Kidney (tissue), 22 donors: ENCODE measurements around the gene CCDC12. TPM values are rescaled to one million over a fixed set of nuclear protein-coding genes. Genes with fewer than 3 reads are reported as not detected.
A peak's percentile ranks its signal among the peaks of the same experiment; 100 is the strongest.

Source experiments
- DNase-seq, 5 donors: peaks; one replicate each; pipeline ENCODE4 v3.0.0-alpha.2; 2013 to 2020
- FAIRE-seq: peaks from 2 replicates; lab custom pipeline; 2012; peaks lifted over from hg19 to GRCh38; lab: Jason Lieb, UNC
- H3K27ac ChIP-seq, 2 donors: one replicate each; pipeline ENCODE4 v1.7.0; 2013; ENCODE audit warnings: low read depth in 2 of 2, low read length in 2 of 2, inconsistent platforms in 1 of 2
- H3K27me3 ChIP-seq: one replicate; pipeline ENCODE4 v1.7.1; 2013; ENCODE audit warnings: low read length, inconsistent platforms; ENCODE audit not compliant: control insufficient read depth, insufficient read depth
- H3K36me3 ChIP-seq, 3 donors: one replicate each; pipeline versions ENCODE4 v1.7.0 to v1.7.1; 2013; ENCODE audit warnings: low read length in 3 of 3, control low read depth in 1 of 3, inconsistent platforms in 1 of 3; ENCODE audit not compliant: insufficient read depth in 3 of 3, control insufficient read depth in 2 of 3
- H3K4me1 ChIP-seq, 3 donors: one replicate each; pipeline versions ENCODE4 v1.7.0 to v1.7.1; 2013; ENCODE audit warnings: low read length in 3 of 3, inconsistent platforms in 1 of 3, low read depth in 1 of 3; ENCODE audit not compliant: control insufficient read depth in 2 of 3, insufficient read depth in 2 of 3
- H3K4me3 ChIP-seq, 3 donors: one replicate each; pipeline versions ENCODE4 v1.7.0 to v1.8.1; 2013; ENCODE audit warnings: low read length in 3 of 3, control low read depth in 1 of 3, inconsistent platforms in 1 of 3
- H3K9ac ChIP-seq, 3 donors: one replicate each; pipeline versions ENCODE4 v1.7.0 to v1.7.1; 2013; ENCODE audit warnings: low read length in 3 of 3, control low read depth in 1 of 3, inconsistent platforms in 1 of 3
- H3K9me3 ChIP-seq, 3 donors: one replicate each; pipeline versions ENCODE4 v1.7.0 to v1.7.1; 2013; ENCODE audit warnings: low read length in 3 of 3, control low read depth in 1 of 3, inconsistent platforms in 1 of 3; ENCODE audit not compliant: control insufficient read depth in 2 of 3, insufficient read depth in 1 of 3
- intact Hi-C: fragments of 100-400 bp; cut with DNase I; formaldehyde crosslinking; loops from one replicate; pipeline ENCODE4 v1.11.1; 2022
- long read RNA-seq, 10 donors: library from polyadenylated mRNA in 1 of 10; unstranded in 1 of 10; transcript quantifications; one replicate each; pipeline ENCODE4 v2.0.0 and lab custom pipeline, GENCODE V29; 2021 to 2026
- polyA plus RNA-seq: library from polyadenylated mRNA; stranded (reverse); fragments of 350-450 nt; fragmentation: Illumina TruSeq; extraction: RNeasy Lipid Tissue Mini Kit (QIAGEN cat#74804); gene quantifications from one replicate; pipeline ENCODE4 v1.2.3, GENCODE V29; 2014; ENCODE audit warnings: low read depth, low replicate concordance; ENCODE audit not compliant: insufficient read depth
- total RNA-seq: library from RNA; stranded (reverse); fragmentation: NEBNext Ultra II Directional; extraction: Animal tissue kit (Norgen Biotek cat#: 25700); gene quantifications from one replicate; pipeline ENCODE4 v1.2.1, GENCODE V29; 2021
- TF ChIP-seq, protein P1 (sequence below): IDR thresholded peaks from 3 replicates; pipeline ENCODE4 v1.5.1; 2012; ENCODE audit warnings: mild to moderate bottlenecking, moderate library complexity, borderline replicate concordance; ENCODE audit not compliant: insufficient read depth; ENCODE audit errors: extremely low read depth
- donor health status: control.
- donor health status: control.
- donor health status: control.
- donor health status: control.
- donor health status: control.
- donor health status: DM: yes; HTN: yes; CAD: no.
- donor health status: Normal renal cell carcinoma (clear cell type).

CCDC12 gene
- total RNA-seq (59.7 TPM), polyA plus RNA-seq (85.6 TPM)
- long read RNA-seq, donor 1, transcript CCDC12-211 (1 exons, 2,412 nt) = major isoform, 7 of 27 reads
- long read RNA-seq, donor 1, partial matches to known transcripts = 18 of 27 reads
- long read RNA-seq, donor 1, other reads (novel, unspliced or antisense) = 0 of 27 reads
- long read RNA-seq, donor 2, transcript CCDC12-211 (1 exons, 2,412 nt) = major isoform, 13 of 31 reads
- long read RNA-seq, donor 2, partial matches to known transcripts = 18 of 31 reads
- long read RNA-seq, donor 2, other reads (novel, unspliced or antisense) = 0 of 31 reads
- long read RNA-seq, donor 3, transcript CCDC12-211 (1 exons, 2,412 nt) = major isoform, 7 of 32 reads
- long read RNA-seq, donor 3, partial matches to known transcripts = 21 of 32 reads
- long read RNA-seq, donor 3, other reads (novel, unspliced or antisense) = 0 of 32 reads
- long read RNA-seq, donor 4, partial matches to known transcripts = 20 of 21 reads
- long read RNA-seq, donor 4, other reads (novel, unspliced or antisense) = 0 of 21 reads
- long read RNA-seq, donor 5, partial matches to known transcripts = 0 of 2 reads
- long read RNA-seq, donor 5, other reads (novel, unspliced or antisense) = 0 of 2 reads
- long read RNA-seq, donor 6, transcript CCDC12-211 (1 exons, 2,412 nt) = major isoform, 17 of 72 reads
- long read RNA-seq, donor 6, partial matches to known transcripts = 48 of 72 reads
- long read RNA-seq, donor 6, other reads (novel, unspliced or antisense) = 5 of 72 reads
- long read RNA-seq, donor 7, partial matches to known transcripts = 21 of 34 reads
- long read RNA-seq, donor 7, other reads (novel, unspliced or antisense) = 11 of 34 reads
- long read RNA-seq, donor 8, transcript CCDC12-211 (1 exons, 2,412 nt) = major isoform, 14 of 42 reads
- long read RNA-seq, donor 8, partial matches to known transcripts = 20 of 42 reads
- long read RNA-seq, donor 8, other reads (novel, unspliced or antisense) = 0 of 42 reads
- long read RNA-seq, donor 9, partial matches to known transcripts = 5 of 8 reads
- long read RNA-seq, donor 9, other reads (novel, unspliced or antisense) = 0 of 8 reads
- long read RNA-seq, donor 10, transcript CCDC12-211 (1 exons, 2,412 nt) = major isoform, 14 of 29 reads
- long read RNA-seq, donor 10, partial matches to known transcripts = 11 of 29 reads
- long read RNA-seq, donor 10, other reads (novel, unspliced or antisense) = 0 of 29 reads

DNA sequence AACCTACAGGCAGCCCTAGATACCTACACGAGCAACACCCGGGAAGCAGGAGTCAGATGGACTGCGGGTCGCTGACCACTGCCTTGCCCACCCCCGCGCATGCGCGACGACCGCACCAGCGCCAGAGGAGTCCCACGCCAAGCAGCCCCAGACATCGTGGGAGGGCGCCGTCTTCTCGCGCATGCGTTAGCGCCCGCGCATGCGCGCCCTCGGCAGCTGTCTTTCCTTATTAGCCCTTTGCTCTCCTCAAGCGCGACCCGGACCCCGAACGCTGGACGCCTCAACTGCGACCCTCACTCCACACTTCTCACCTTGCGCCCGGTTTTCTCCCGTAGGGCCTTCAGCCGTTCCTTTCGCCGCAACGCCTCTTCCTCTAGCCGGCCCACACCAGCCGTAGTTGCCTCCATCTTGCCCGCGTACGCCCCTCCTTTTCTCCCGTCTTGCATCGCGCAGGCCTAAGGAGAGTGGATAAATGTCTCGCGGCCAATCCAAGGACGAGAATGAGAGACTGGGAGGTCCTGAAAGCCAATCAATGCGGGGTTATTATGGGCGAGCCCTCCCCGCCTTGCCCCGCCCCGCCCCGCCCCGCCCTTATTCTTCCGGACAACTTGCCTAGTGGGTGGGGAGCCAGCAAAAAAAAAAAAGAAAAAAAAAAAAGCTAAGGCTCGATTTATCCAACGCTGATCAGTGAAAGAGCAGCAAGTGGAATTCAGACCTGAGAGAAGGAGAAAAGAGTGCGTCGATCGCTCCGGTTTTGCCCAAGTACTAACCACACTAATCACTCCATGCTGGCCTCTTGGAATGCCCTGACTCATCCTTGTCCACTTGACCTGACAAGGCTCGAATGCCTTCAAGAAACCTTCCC, at the start of gene CCDC12:
Gene CCDC12, minus strand, starts transcription at position 420 of the 865 bp plus-strand sequence. Its CDS starts 13 bp downstream, at position 407.
- peak; percentile 97 to 100 (median 99) for DNase-seq
- peak within 1 kb of the TSS; percentile 83 to 97 (median 96) for H3K9ac ChIP-seq
- H3K4me3 ChIP-seq = peak within 1 kb of the TSS; percentile 81 to 100 (median 98)
- H3K27ac ChIP-seq = peak within 1 kb of the TSS; percentile 93 to 98
- no peak for FAIRE-seq
- no peaks in the 10 kb centered on the region for H3K9me3 ChIP-seq
- peaks cover 0 to 5% (median 0%) of the 10 kb centered on the region in 3 donors for H3K36me3 ChIP-seq
- no peaks in the 10 kb centered on the region for H3K27me3 ChIP-seq
- intact Hi-C loops = no loop called here
- TF ChIP-seq, protein P1, sequence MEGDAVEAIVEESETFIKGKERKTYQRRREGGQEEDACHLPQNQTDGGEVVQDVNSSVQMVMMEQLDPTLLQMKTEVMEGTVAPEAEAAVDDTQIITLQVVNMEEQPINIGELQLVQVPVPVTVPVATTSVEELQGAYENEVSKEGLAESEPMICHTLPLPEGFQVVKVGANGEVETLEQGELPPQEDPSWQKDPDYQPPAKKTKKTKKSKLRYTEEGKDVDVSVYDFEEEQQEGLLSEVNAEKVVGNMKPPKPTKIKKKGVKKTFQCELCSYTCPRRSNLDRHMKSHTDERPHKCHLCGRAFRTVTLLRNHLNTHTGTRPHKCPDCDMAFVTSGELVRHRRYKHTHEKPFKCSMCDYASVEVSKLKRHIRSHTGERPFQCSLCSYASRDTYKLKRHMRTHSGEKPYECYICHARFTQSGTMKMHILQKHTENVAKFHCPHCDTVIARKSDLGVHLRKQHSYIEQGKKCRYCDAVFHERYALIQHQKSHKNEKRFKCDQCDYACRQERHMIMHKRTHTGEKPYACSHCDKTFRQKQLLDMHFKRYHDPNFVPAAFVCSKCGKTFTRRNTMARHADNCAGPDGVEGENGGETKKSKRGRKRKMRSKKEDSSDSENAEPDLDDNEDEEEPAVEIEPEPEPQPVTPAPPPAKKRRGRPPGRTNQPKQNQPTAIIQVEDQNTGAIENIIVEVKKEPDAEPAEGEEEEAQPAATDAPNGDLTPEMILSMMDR = peak; percentile 4
- H3K4me1 ChIP-seq = peaks cover 0 to 20% (median 2%) of the 10 kb centered on the region in 3 donors

DNA sequence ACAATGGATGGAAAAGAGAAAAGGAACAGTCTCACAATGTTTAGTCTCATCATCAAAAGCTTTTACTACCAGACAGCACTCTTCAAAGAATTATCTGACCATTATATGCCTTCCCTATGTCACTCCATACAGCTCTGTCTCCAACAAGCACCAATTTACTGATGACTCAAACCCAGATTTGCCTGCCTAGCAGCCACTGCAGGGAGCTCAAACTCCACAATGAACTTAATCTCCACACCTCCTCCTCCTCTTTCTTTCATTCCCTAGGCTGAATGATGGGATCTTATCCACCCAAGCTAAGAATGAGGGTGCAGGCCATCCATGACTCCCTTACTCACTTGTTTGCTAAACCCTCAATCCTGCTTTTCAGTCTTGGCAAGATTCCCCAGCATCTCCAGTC, 48.4 kb upstream of the CCDC12 start:
- peaks cover 0 to 4% (median 0%) of the 10 kb centered on the region in 3 donors for H3K36me3 ChIP-seq
- no peaks in the 10 kb centered on the region for H3K9me3 ChIP-seq
- FAIRE-seq (no peak), DNase-seq (no peak)
- peaks cover 0 to 3% (median 2%) of the 10 kb centered on the region in 3 donors for H3K4me1 ChIP-seq
- H3K27ac ChIP-seq = no peak overlapping the region
- TF ChIP-seq, protein P1 = no peak
- intact Hi-C loops = no loop called here
- no peak overlapping the region for H3K4me3 ChIP-seq
- H3K27me3 ChIP-seq = no peaks in the 10 kb centered on the region
- H3K9ac ChIP-seq = no peak overlapping the region

DNA sequence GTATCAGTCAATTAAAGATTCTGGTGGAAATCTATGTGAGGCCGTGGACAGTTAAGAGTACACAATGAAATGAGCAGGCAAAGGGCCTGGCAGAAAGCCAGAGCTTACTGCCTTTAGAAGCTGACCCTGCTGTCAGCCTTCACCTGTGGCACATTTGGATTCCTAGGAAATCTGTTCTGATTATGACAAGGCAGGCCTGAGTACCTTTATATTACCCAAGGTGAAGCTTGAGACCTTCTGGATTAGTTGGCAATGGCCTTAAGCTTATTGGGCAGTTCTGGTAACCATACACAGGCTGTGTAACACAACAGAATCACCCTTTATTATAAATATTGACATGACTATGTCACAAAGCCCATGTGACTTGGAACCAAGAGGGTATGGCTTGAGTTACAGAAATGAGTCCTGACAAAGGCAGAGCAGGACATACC, 46.1 kb upstream of the CCDC12 start:
- Histone ChIP-seq H3K9ac (no peak overlapping the region), H3K36me3 (peaks cover 7 to 18% (median 15%) of the 10 kb centered on the region in 3 donors), H3K4me1 (peaks cover 0 to 3% (median 2%) of the 10 kb centered on the region in 3 donors), H3K27ac (no peak overlapping the region), H3K27me3 (no peaks in the 10 kb centered on the region), H3K4me3 (no peak overlapping the region), H3K9me3 (no peaks in the 10 kb centered on the region)
- FAIRE-seq (no peak), DNase-seq (no peak)
- TF ChIP-seq, protein P1 = no peak
- intact Hi-C loops = no loop called here
